Esophagus (tissue), 2 donors: ENCODE data around the gene KCNH3. TPM values are rescaled to one million over a fixed set of nuclear protein-coding genes. Genes with fewer than 3 reads are reported as not detected.
"Not testable (repeated sequence)": the region's sequence is repeated elsewhere in the genome, so short reads cannot be mapped to it uniquely, and the experiment has no call there.

Experiments
- H3K27ac ChIP-seq, 2 donors: one replicate each; pipeline ENCODE4 v1.5.1; 2013; ENCODE audit warnings: low read depth in 2 of 2, mild to moderate bottlenecking in 2 of 2, inconsistent platforms in 1 of 2, low read length in 1 of 2, moderate library complexity in 1 of 2
- H3K27me3 ChIP-seq, 2 donors: one replicate each; pipeline ENCODE4 v1.6.1; 2013; ENCODE audit warnings: low read length in 2 of 2, control low read depth in 1 of 2, mild to moderate bottlenecking in 1 of 2; ENCODE audit not compliant: insufficient read depth in 2 of 2, control insufficient read depth in 1 of 2
- H3K36me3 ChIP-seq, 2 donors: one replicate each; pipeline ENCODE4 v1.6.1; 2013; ENCODE audit warnings: low read length in 1 of 2; ENCODE audit not compliant: control insufficient read depth in 2 of 2, insufficient read depth in 2 of 2
- H3K4me1 ChIP-seq, 2 donors: one replicate each; pipeline ENCODE4 v1.6.1; 2013; ENCODE audit warnings: low read length in 1 of 2; ENCODE audit not compliant: control insufficient read depth in 2 of 2, insufficient read depth in 2 of 2
- H3K4me3 ChIP-seq, 2 donors: one replicate each; pipeline ENCODE4 v1.5.1; 2013; ENCODE audit warnings: low read length in 2 of 2, mild to moderate bottlenecking in 2 of 2, low read depth in 1 of 2, moderate library complexity in 1 of 2
- H3K9me3 ChIP-seq, 2 donors: one replicate each; pipeline ENCODE4 v1.6.1; 2013; ENCODE audit warnings: mild to moderate bottlenecking in 2 of 2, low read depth in 1 of 2, low read length in 1 of 2, moderate library complexity in 1 of 2; ENCODE audit not compliant: control insufficient read depth in 2 of 2, insufficient read depth in 1 of 2
- WGBS, 2 donors: extraction: QIAGEN DNeasy Blood & Tissue Kit; methylation state at CpG; one replicate each; pipeline ENCODE4 v1.1.7; 2013; 5-methylcytosine and 5-hydroxymethylcytosine counted together
- polyA plus RNA-seq, 2 donors: library from polyadenylated mRNA; stranded (reverse); fragments of 200-250 nt; gene quantifications; one replicate each; pipeline ENCODE4 v1.2.3, GENCODE V29; 2013
- donor health status: healthy with polysubstance abuse.
- donor health status: Bipolar disorder and iron deficiency.

Gene KCNH3
- polyA plus RNA-seq, 2 donors: 0.07 to 0.24 TPM

DNA sequence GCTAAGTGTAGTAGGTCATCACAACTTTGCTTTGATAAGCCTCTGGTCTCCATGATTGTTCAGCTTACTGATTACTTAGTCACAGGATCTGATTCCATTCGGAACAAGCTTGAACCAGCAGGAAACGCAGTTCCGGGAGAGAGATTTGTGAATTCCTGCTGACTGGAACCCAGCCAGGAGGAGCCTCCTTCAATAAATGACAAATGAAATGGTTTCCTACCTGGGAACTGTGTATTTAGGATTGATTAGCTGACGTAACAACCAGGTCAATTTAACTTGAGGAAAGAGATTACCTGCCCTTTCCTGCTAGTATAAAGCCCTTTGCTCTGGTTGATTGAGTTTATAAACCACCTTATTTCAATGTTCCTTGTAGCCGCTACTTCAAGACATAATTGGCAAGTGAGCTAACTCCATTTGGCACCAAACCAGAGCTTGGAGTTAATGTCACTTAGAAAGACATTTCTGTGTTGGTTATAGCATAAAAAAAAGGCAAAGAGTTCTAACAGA lies 35.1 kb upstream of the KCNH3 start:
- Histone ChIP-seq H3K4me1 (no peaks in the 10 kb centered on the region), H3K9me3 (no peaks in the 10 kb centered on the region), H3K36me3 (no peaks in the 10 kb centered on the region), H3K27ac (no peak overlapping the region), H3K27me3 (no peaks in the 10 kb centered on the region), H3K4me3 (no peak overlapping the region)
- WGBS, 2 donors: 44 to 45% methylated on average over 5 of the region's 5 CpGs

GRCh38 chr12:49505672-49506071 lies 33.2 kb upstream of the KCNH3 start:
- H3K9me3 ChIP-seq: no peaks in the 10 kb centered on the region
- H3K27ac ChIP-seq: no peak overlapping the region
- no peak overlapping the region for H3K4me3 ChIP-seq
- H3K36me3 ChIP-seq: no peaks in the 10 kb centered on the region
- H3K4me1 ChIP-seq: no peaks in the 10 kb centered on the region
- H3K27me3 ChIP-seq: no peaks in the 10 kb centered on the region

DNA sequence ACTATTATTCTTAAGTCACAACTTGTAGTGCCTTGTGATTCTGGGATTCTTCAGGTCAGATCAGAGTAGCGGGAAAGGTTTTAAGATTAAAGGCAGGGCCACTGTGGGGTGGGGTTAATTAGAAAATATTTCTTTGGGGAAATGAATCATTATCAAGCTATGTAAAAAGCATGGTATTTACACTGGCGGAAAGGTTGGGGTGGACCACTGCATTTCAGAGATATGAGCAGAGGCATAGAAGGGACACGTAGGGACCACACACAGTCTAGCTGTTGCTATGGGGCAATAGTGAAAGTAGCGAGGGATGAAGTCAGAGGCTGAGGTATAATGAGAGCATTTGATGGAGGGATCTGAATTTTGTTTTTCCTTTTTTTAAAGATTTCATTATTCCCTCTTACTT lies 31.7 kb upstream of the KCNH3 start:
- H3K4me1 ChIP-seq: no peaks in the 10 kb centered on the region
- WGBS, 2 donors: 87 to 93% methylated on average over 4 of the region's 4 CpGs
- H3K27me3 ChIP-seq: no peaks in the 10 kb centered on the region
- no peak overlapping the region for H3K4me3 ChIP-seq
- H3K36me3 ChIP-seq: no peaks in the 10 kb centered on the region
- H3K9me3 ChIP-seq: no peaks in the 10 kb centered on the region
- no peak overlapping the region for H3K27ac ChIP-seq

GRCh38 chr12:49509681-49510080 lies 29.1 kb upstream of the KCNH3 start:
- H3K9me3 ChIP-seq, H3K4me1 ChIP-seq, H3K36me3 ChIP-seq, H3K4me3 ChIP-seq, H3K27ac ChIP-seq, H3K27me3 ChIP-seq: not testable (repeated sequence)
- WGBS, 2 donors: 92 to 94% methylated on average over 8 of the region's 8 CpGs

GRCh38 chr12:49511410-49511809 lies 27.4 kb upstream of the KCNH3 start:
- Histone ChIP-seq H3K36me3 (no peaks in the 10 kb centered on the region), H3K9me3 (no peaks in the 10 kb centered on the region), H3K4me1 (no peaks in the 10 kb centered on the region), H3K27ac (no peak overlapping the region), H3K4me3 (no peak overlapping the region), H3K27me3 (no peaks in the 10 kb centered on the region)

- Histone ChIP-seq H3K4me3 (no peak overlapping the region), H3K9me3 (no peaks in the 10 kb centered on the region), H3K27me3 (no peaks in the 10 kb centered on the region), H3K27ac (no peak overlapping the region), H3K4me1 (no peaks in the 10 kb centered on the region), H3K36me3 (no peaks in the 10 kb centered on the region)
- 75 to 84% methylated on average over 1 of the region's 1 CpG for whole genome bisulfite sequencing, 2 donors
Measured at GRCh38 chr12:49512546-49512945, 26.3 kb upstream of the KCNH3 start.

DNA sequence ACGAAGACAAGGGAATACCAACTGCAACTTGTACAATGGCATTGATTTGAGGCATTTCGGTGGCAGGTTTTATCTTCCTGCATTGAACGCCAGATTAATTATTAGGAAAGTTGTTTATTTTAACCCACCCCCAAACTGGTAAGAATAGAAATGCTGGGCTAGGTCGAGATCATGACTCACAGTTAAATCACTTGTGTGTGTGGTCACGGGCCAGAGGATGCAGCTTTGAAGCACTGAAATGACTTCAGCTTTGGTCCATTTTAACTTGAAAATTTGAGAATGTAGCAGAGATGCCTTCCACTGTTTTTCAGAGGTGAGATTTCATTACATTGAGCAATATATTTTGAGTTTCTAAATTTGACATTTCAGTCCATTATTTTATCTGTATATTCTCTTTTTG lies 23.6 kb upstream of the KCNH3 start:
- Histone ChIP-seq H3K27ac (no peak overlapping the region), H3K4me3 (no peak overlapping the region), H3K27me3 (no peaks in the 10 kb centered on the region), H3K9me3 (no peaks in the 10 kb centered on the region), H3K36me3 (no peaks in the 10 kb centered on the region), H3K4me1 (no peaks in the 10 kb centered on the region)
- 57 to 63% methylated on average over 5 of the region's 5 CpGs for WGBS, 2 donors

DNA sequence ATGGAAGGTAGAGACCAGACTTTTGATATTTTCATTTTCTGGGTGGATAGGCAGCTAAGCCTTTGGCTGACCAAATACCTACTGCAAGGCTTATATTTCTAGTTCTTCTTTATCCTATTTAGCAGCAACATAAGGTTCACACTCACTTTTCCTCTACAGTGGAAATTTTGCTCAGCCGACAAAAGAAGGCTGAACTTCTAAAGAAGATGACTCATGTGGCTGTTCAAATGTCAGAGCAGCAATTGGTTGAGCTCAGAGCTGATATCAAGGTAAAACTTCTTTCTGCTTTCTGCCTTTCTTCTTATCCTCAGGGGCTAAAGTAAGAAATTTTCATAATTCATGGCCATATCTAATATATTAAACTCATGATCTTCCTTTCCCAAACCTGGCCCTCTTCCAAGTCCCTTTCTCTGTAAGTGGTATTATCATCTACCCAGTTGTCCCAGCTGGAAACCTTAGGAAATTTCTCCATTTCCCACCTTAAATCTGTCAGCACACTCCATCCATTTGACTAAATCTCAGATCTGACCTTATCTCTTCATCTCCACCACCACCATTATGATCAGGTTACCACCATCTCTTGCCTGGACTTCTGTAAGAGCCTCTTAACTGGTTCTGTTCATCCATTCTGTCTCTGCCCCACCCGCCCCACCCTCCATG lies 19.8 kb upstream of the KCNH3 start:
- 66 to 75% methylated on average over 2 of the region's 2 CpGs for WGBS, 2 donors
- Histone ChIP-seq H3K27me3 (no peaks in the 10 kb centered on the region), H3K4me1 (no peaks in the 10 kb centered on the region), H3K4me3 (no peak overlapping the region), H3K36me3 (no peaks in the 10 kb centered on the region), H3K9me3 (no peaks in the 10 kb centered on the region), H3K27ac (no peak overlapping the region)

DNA sequence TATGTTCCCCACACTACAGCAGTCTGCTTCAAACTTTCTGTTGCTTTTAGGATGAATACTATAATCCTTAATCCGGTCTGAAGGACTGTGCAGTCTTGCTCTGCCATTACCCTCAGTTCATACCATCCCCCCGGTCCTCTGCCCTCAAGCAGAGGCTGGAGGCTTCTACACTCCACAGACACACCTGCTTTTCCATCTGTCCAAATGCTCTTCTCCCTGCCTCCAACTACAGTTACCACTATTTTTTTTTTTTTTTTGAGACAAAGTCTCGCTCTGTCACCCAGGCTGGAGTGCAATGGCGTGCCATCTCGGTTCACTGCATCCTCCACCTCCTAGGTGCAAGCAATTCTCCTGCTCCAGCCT lies 19.3 kb upstream of the KCNH3 start:
- WGBS, 2 donors: 97 to 99% methylated on average over 5 of the region's 5 CpGs
- no peaks in the 10 kb centered on the region for H3K27me3 ChIP-seq
- H3K4me3 ChIP-seq: no peak overlapping the region
- H3K9me3 ChIP-seq: no peaks in the 10 kb centered on the region
- H3K36me3 ChIP-seq: peaks cover 0 to under 1% of the 10 kb centered on the region in 2 donors
- H3K4me1 ChIP-seq: no peaks in the 10 kb centered on the region
- no peak overlapping the region for H3K27ac ChIP-seq

GRCh38 chr12:49521389-49521788 lies 17.4 kb upstream of the KCNH3 start:
- H3K9me3 ChIP-seq: no peaks in the 10 kb centered on the region
- no peaks in the 10 kb centered on the region for H3K27me3 ChIP-seq
- H3K27ac ChIP-seq: no peak overlapping the region
- no peak overlapping the region for H3K4me3 ChIP-seq
- no peaks in the 10 kb centered on the region for H3K4me1 ChIP-seq
- 77 to 90% methylated on average over 4 of the region's 4 CpGs for WGBS, 2 donors
- peaks cover 4 to 10% of the 10 kb centered on the region in 2 donors for H3K36me3 ChIP-seq
